ENCODE measurements around the gene C1orf198.

GRCh38 chr1:230822092-230822581, 46.2 kb downstream of the C1orf198 start:
- no peak for TF ChIP-seq CTCF (conservative IDR thresholded peaks at IDR 0.05; ENCODE audit: low read length)
- no peak for TF ChIP-seq EZH2phosphoT487 (IDR thresholded peaks at IDR 0.05; ENCODE audit: borderline replicate concordance)

Measured in Loucy (cell line).